HG03457 (cell line): ENCODE data around the gene AIMP1.
"Not testable (repeated sequence)": the region's sequence is repeated elsewhere in the genome, so short reads cannot be mapped to it uniquely, and the experiment has no call there.

Source experiments
- ATAC-seq: cut with Tn5 transposase; IDR thresholded peaks from one replicate; pipeline ENCODE4 v1.9.1; 2021; ENCODE audit warnings: moderate number of reproducible peaks; ENCODE audit not compliant: unreplicated experiment

Gene AIMP1

GRCh38 chr4:106312377-106312776 lies 4.0 kb upstream of the AIMP1 start:
- no peak for ATAC-seq

DNA sequence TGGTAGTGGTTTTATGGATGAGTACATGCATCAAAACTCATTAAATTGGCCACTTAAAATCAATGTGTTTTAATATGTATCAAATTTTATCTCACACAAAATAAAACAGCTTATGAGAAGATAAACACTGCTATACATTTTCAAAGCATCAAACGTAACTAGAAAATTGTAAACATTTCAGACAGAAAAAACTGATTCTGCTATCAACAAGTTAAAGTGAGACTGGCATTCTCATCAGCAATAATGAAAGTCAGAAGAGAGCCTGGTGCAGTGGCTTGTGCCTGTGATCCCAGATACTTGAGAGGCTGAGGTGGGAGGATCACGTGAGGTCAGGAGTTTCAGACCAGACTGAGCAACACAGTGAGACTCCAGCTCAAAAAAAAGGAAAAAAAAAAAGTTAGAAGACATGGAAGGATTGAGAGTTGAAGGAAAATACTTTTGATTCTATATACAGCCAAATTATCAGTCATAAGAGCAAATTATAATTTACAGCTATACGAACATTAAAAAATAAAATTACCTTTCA lies 3.3 kb upstream of the AIMP1 start:
- no peak for ATAC-seq

DNA sequence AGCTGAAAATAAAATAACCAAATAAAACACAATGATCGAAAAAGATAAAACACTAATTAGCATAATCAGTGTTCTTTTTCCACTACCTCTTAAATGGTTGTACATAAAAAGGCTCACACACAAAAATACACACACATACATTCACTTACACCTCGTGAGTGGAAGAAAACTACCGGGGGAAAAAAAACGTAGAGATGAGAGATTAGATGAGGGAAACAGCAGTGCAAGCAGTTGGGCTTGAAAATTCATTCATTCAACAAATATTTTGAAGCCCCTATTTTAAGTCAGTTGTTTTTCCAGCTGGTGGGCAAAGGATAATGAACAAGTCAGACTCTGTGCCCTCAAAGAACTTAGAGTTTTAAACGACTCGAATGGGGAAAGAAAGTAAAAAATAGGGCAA lies 1.4 kb upstream of the AIMP1 start:
- no peak for ATAC-seq

DNA sequence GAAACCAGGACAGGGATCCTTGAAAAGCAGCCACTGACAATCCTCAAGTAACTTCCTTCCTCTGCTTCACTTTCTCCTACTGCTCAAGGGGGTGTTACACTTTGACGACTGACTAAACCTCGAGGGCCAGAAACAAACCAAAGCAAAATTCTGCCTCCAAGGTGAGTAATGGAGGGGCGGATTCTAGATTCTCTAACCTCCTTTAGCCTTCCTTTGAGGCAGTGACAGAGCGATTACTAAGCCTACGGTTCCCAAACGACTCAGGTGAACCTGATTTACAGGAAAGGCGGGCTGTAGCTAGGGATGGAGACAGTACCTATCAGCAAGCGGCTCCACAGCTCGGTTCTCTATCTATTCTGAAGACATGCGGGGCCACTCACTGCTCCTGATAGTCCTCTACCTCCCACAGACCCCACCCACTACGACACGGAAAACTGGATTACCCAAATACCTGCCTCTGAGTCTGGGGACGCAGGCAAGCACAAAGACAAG lies 828 bp upstream of the AIMP1 start:
- ATAC-seq, result peak; percentile 7

DNA sequence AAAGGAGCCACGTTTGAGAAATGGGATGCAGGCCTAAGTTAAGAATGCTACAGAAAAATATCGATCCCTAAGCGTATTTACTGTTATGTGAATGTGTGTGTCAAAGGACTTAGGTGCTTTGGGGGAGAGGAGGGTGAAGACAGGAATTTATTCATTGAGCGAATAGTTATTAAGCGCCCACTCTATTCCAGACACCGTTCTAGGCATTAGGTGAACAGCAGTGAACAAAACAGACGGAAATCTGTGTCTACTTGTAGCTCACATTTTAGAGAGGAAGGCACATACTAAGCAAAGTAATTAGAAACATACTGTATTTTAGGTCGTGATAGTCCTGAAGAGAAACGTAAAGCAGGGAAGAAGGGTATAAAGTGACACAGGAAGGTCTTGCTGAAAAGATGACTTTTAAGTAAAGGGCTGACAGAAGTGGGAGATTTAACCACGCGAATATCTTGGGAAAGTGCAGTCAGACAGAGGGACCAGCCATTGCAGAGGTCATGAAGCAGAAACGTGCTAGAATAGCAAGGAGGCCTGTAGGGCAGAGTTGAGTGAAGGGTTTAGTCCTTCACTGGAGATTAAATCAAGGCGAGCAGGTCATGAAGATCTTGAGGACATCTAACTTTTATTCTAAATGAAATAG lies 541 bp downstream of the AIMP1 start:
- no peak for ATAC-seq

- ATAC-seq, result no peak
Observed at GRCh38 chr4:106317815-106318214, 1.5 kb downstream of the AIMP1 start.

DNA sequence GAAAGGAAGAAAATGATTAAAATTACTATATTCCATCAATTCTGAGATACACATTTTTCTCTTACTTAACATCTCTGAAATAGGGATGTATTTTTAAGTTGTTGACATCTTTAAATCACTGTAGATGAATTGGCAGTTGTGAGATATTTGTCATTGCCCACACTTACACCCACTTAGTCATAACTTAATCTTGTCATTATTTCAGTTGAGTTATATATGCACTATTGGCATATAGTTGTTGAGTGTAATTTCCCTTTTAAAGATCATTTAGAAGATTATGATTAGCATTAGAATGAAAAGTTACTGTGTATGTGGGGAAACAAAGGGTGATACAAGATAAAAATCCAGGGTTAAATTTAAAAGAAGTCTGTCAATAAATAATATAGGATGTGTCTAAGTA lies 2.2 kb downstream of the AIMP1 start:
- no peak for ATAC-seq

GRCh38 chr4:106320235-106320634 lies 3.9 kb downstream of the AIMP1 start:
- no peak for ATAC-seq

DNA sequence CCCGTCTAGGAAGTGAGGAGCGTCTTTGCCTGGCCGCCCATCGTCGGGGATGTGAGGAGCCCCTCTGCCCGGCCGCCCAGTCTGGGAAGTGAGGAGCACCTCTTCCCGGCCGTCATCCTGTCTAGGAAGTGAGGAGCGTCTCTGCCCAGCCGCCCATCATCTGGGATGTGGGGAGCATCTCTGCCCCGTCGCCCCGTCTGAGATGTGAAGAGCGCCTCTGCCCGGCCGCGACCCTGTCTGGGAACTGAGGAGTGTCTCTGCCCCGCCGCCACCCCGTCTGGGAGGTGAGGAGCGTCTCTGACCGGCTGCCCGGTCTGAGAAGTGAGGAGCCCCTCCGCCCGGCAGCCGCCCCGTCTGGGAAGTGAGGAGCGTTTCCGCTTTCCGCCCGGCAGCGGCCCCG lies 4.8 kb downstream of the AIMP1 start:
- ATAC-seq, result not testable (repeated sequence)

- ATAC-seq, result not testable (repeated sequence)
Observed at GRCh38 chr4:106321814-106322213, 5.5 kb downstream of the AIMP1 start.

DNA sequence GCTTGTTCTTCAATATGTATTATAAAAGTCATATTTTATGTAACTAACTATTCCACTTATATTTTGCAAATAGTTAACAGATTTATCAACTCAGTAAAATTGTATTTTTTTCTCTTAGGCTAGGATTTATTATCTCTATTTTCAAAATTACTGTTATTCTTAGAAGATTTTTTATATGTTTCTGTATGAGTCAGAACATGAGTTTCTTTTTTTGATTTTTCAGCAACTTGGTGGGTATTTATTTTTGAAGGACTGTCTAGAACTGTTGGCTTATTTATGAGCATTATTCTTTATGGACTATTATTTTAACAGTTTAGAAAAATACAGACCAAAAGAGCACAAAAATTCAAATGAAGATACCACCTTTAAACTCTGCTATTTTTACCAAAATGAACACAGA lies 6.8 kb downstream of the AIMP1 start:
- no peak for ATAC-seq

GRCh38 chr4:106325800-106326199 lies 9.4 kb downstream of the AIMP1 start:
- no peak for ATAC-seq

DNA sequence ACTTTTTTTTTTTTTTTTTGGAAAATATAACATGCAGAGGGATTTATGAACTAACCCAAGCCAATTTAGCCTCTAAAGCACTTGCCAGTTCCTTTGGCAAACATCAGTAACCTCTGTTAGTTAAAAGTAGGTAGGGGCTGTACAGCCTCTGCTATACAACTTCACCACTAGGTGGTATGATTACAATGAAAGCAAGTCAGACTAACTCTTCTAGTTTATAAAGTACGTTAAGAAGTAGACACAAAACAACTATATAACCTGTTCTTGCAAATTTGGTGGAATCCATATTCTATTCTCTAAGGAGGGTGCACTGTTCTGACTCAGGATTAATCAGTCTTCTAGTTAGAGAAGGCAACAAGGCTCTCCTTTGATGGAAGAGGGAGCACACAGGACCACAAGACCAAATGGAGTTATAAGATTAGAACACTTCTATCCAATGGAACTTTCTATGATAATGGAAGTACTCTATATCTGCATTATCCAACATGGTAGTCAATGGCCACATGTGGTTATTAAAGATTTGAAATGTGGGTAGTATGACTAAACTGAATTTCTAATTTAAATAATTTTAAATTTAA lies 12.8 kb downstream of the AIMP1 start:
- ATAC-seq, result peak; percentile 86

DNA sequence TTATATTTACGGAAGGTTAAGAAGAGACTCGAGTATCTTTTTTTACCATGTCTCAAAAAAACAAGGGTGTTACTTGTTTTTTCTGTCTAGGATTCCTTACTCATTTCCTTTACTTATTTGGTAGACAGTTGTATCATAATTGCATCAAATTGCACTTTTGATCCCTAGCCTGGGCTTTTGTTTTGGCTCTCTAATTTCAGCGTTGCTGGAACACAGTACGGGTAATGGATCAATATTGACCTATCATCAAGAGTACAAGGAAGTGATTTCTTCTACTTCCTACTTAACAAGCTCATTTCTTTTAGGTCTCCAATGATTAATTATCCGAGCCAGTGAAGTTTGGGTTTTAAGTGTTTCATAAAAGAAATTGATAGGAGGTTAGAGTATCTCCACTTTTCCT lies 16.8 kb downstream of the AIMP1 start:
- ATAC-seq, result no peak

DNA sequence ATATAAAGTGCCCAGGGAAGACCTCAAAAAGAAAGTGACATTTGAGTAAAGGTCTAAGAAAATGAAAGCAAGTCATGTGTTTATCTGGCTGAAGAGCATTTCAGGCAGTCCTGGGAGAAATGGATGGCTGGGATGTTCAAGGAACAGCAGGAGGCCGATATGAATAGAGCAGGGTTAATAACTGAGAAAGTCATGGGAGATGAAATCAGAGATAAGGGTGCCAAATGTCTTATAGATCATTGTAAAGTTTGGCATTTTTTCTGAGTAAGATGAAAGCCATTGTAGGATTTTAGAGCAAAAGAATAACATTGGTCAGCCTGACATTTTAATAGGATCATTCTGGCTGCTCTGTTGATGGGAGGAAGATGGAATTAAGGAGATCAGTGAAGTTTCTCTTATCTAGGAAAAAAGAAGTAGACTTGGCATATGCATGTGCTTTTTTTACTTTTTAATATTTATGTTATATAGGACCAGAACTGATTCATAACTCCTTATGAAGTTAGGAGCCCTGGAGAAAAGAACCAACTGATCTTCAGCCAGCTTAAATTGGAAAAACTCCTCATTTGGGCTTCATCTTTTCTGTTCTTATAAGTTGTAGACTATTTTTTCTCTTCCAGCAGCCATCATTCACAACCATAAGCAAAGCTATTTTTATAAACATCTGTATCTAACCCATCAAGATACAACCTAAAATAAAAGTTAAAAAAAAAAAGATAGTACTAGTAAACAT lies 18.6 kb downstream of the AIMP1 start:
- ATAC-seq, result no peak

DNA sequence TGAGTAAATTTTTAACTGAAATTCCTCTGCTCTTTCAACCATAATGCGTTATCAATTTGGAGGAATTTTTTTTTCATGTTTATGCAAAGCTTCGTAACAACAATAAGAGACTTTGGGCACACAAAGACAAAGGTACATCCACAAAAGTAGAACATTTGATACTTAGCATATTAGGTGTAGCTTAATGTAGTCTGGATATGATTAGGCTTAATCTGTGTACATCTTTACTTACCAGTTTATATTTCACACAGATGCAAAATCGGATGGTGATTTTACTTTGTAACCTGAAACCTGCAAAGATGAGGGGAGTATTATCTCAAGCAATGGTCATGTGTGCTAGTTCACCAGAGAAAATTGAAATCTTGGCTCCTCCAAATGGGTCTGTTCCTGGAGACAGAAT lies 20.3 kb downstream of the AIMP1 start:
- ATAC-seq, result no peak

GRCh38 chr4:106337916-106338315 lies 21.6 kb downstream of the AIMP1 start:
- ATAC-seq, result no peak

DNA sequence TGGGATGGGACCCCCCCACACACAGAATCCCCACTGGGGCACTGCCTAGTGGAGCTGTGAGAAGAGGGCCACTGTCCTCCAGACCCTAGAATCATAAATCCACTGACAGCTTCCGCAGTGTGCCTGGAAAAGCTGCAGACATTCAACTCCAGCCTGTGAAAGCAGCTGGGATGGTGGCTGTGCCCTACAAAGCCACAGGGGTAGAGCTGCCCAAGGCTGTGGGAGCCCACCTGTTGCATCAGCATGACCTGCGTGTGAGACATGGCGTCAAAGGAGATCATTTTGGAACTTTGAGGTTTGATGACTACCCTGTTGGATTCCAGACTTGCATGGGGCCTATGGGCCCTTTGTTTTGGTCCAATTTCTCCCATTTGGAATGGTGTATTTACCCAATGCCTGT lies 22.3 kb downstream of the AIMP1 start:
- no peak for ATAC-seq

DNA sequence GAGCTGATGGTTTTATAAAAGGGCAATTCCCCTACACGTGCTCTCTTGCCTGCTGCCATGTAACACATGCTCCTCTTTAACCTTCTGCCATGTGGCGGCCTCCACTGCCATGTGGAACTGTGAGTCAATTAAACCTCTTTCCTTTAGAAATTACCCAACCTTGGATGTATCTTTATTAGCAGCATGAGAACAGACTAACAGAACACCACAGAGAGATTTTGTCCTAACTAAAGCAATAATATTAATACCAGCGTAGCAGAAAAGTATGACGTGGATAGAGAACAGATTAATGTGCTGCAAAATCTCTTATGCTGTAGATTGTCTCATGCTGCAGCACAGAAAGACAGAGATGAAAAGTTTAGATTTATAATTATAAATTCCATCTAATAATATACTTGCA lies 23.1 kb downstream of the AIMP1 start:
- no peak for ATAC-seq

DNA sequence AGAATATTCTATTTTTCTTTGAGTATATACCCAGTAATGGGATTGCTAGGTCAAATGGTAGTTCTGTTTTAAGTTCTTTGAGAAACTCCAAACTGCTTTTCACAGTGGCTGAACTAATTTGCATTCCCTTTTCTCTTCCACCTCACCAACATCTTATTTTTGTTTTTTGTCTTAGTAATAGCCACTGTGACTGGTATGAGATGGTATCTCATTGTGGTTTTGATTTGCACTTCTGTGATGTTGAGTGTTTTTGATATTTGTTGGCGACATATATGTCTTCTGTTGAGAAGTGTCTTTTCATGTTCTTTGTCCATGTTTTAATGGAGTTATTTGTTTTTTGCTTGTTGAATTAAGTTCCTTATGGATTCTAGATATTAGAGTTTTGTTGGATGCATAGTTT lies 24.4 kb downstream of the AIMP1 start:
- no peak for ATAC-seq

DNA sequence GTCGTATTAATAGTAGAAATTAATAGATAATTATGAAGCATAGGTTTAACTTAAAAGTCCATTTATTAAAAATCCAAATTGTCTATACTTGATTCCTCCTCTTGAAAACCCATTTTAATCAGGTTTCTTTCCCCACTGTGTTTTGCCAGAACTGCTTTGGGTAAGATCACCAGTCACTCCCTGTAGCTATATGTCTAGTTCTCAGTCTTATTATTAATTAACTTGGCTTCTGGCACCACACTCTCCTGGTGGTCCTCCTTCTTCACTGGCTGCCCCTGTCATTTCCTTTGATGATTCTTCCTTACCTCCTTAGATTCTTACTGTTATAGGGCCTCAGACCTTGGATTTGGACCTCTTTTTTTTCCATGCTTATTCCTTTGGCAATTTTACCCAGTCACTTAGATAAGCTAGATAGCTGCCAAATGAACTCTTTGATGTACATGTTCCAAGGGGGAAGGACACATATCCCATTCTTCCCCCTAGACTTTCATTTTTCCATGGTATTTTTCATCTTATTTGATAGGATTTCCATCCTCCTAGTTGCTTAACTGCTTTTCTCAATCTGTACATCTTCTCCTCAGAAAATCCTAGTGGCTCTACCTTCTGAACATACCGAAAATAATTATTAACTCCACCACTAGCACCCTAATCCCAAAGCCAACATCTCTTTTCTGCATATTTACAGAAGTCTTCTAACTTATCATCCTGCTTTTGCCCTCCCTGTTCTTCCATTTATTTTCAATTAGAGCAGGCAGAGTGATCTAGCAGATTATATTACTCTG lies 27.7 kb downstream of the AIMP1 start:
- ATAC-seq, result no peak
